Endothelial cell of umbilical vein (primary cell): Measurements from ENCODE around the gene ZBTB20. TPM values are rescaled to one million over a fixed set of nuclear protein-coding genes. Genes with fewer than 3 reads are reported as not detected.

Experiments used
- BruUV-seq: library from RNA; stranded (reverse); fragments of 400-500 nt; replicated peaks from 2 replicates; lab custom pipeline; 2021; lab: Mats Ljungman, UMichigan
- CTCF ChIA-PET: fragments of 300-600, 350-600 bp; sonication (Branson Sonifier 250); formaldehyde crosslinking; loops from one replicate; lab custom pipeline; 2021; ENCODE audit warnings: antibody characterized with exemption, inconsistent platforms; lab: Charles Lee
- POLR2A ChIA-PET: fragments of 300-600, 350-600 bp; sonication (Branson Sonifier 250); formaldehyde crosslinking; loops from one replicate; lab custom pipeline; 2021; ENCODE audit warnings: antibody characterized with exemption, inconsistent platforms; lab: Charles Lee
- DNase-seq: peaks from one replicate; pipeline ENCODE4 v3.0.0-alpha.2; 2011; ENCODE audit warnings: low read depth, low spot score
- FAIRE-seq: peaks from 2 replicates; lab custom pipeline; 2011; peaks lifted over from hg19 to GRCh38; lab: Jason Lieb, UNC
- H2AFZ ChIP-seq: 2 replicates; pipeline ENCODE4 v1.6.0; 2012; ENCODE audit warnings: low read depth, low read length, control low read depth, inconsistent platforms
- H3K27ac ChIP-seq: 2 replicates; pipeline ENCODE4 v1.5.1; 2011; ENCODE audit warnings: low read depth, mild to moderate bottlenecking, control low read depth, low read length, moderate library complexity; ENCODE audit not compliant: insufficient read depth
- H3K27me3 ChIP-seq, 2 experiments: 2 replicates each; pipeline versions ENCODE4 v1.6.0 to v1.6.1; 2011; ENCODE audit warnings: low read length in 2 of 2, mixed read lengths in 1 of 2; ENCODE audit not compliant: control insufficient read depth in 2 of 2, insufficient read depth in 2 of 2
- H3K36me3 ChIP-seq, 2 experiments: 2 replicates in 1 of 2; 3 replicates in 1 of 2; pipeline ENCODE4 v1.5.1; 2011; ENCODE audit warnings: low read length in 2 of 2, mild to moderate bottlenecking in 1 of 2, moderate library complexity in 1 of 2; ENCODE audit not compliant: control insufficient read depth in 2 of 2, insufficient read depth in 2 of 2; ENCODE audit errors: extremely low read depth in 1 of 2
- H3K4me1 ChIP-seq: 3 replicates; pipeline ENCODE4 v1.5.1; 2011; ENCODE audit warnings: mild to moderate bottlenecking, low read length; ENCODE audit not compliant: control insufficient read depth, insufficient read depth; ENCODE audit errors: extremely low read depth
- H3K4me2 ChIP-seq: 2 replicates; pipeline ENCODE4 v1.6.1; 2011; ENCODE audit warnings: low read length, control low read depth, mixed read lengths; ENCODE audit not compliant: insufficient read depth
- H3K4me3 ChIP-seq, 3 experiments: fragments of 200-600 bp in 1 of 3; sonication (generic), shearing (Covaris generic) in 1 of 3; replicated peaks in 1 of 3; 2 replicates each; pipeline ENCODE4 v1.5.1; 2011 to 2016; ENCODE audit warnings: control low read depth in 3 of 3, low read length in 3 of 3, mild to moderate bottlenecking in 2 of 3, inconsistent platforms in 1 of 3, low read depth in 1 of 3, moderate library complexity in 1 of 3; ENCODE audit not compliant: insufficient read depth in 1 of 3
- H3K79me2 ChIP-seq: 2 replicates; pipeline ENCODE4 v1.6.0; 2012; ENCODE audit warnings: low read length, inconsistent platforms; ENCODE audit not compliant: control insufficient read depth, insufficient read depth
- H3K9ac ChIP-seq: replicated peaks from 2 replicates; pipeline ENCODE3; 2011; ENCODE audit warnings: low read length, control low read depth; ENCODE audit not compliant: insufficient read depth; ENCODE audit errors: extremely low read depth
- H3K9me1 ChIP-seq: replicated peaks from 3 replicates; pipeline ENCODE4 v1.6.0; 2011; ENCODE audit warnings: mild to moderate bottlenecking, low read length; ENCODE audit not compliant: control insufficient read depth, insufficient read depth; ENCODE audit errors: extremely low read depth
- H3K9me3 ChIP-seq: replicated peaks from 2 replicates; pipeline ENCODE4 v1.5.1; 2012; ENCODE audit warnings: low read length, inconsistent platforms; ENCODE audit not compliant: control insufficient read depth, insufficient read depth
- H4K20me1 ChIP-seq: replicated peaks from 2 replicates; pipeline ENCODE3; 2011; ENCODE audit warnings: mild to moderate bottlenecking, low read length; ENCODE audit not compliant: control insufficient read depth, insufficient read depth; ENCODE audit errors: extremely low read depth
- EZH2 ChIP-seq: IDR thresholded peaks from 2 replicates; pipeline ENCODE4 v1.6.1; 2012; ENCODE audit warnings: borderline replicate concordance, low read depth, mild to moderate bottlenecking, moderate library complexity, low read length, inconsistent platforms; ENCODE audit not compliant: severe bottlenecking
- FOS ChIP-seq: IDR thresholded peaks from 2 replicates; pipeline ENCODE4 v1.6.1; 2011; ENCODE audit warnings: mild to moderate bottlenecking, low read length, moderate library complexity, borderline replicate concordance; ENCODE audit not compliant: insufficient read depth
- GATA2 ChIP-seq: IDR thresholded peaks from 2 replicates; pipeline ENCODE4 v1.7.0; 2011; ENCODE audit warnings: low read depth, mild to moderate bottlenecking, moderate library complexity, mixed read lengths, low read length; ENCODE audit not compliant: insufficient read length, insufficient read depth
- JUN ChIP-seq: IDR thresholded peaks from 2 replicates; pipeline ENCODE4 v1.6.1; 2011; ENCODE audit warnings: borderline replicate concordance, low read depth; ENCODE audit not compliant: insufficient read length, insufficient read depth
- MYC ChIP-seq: IDR thresholded peaks from one replicate; pipeline ENCODE4 v1.6.1; 2011; ENCODE audit warnings: mild to moderate bottlenecking, low read depth, low read length
- POLR2A ChIP-seq: IDR thresholded peaks from 2 replicates; pipeline ENCODE4 v1.6.1; 2012; ENCODE audit warnings: low read depth, mild to moderate bottlenecking, control low read depth, low read length
- POLR2AphosphoS5 ChIP-seq: IDR thresholded peaks from 2 replicates; pipeline ENCODE4 v1.6.1; 2012; ENCODE audit warnings: low read depth, mild to moderate bottlenecking, control low read depth, low read length, moderate library complexity; ENCODE audit not compliant: insufficient read depth
- dilution Hi-C: fragments of 300-500 bp; cut with MboI; formaldehyde crosslinking; loops from one replicate; pipeline ENCODE4 v1.15.0; 2019; ENCODE audit warnings: low sequenced_read_pairs; ENCODE audit not compliant: extremely low pct_ligation_motif_present
- intact Hi-C: fragments of 100-400 bp; cut with micrococcal nuclease; formaldehyde crosslinking; loops from one replicate; pipeline ENCODE4 v1.10.0; 2022
- polyA plus RNA-seq, 4 experiments: library from polyadenylated mRNA; depleted of rRNA in 3 of 4; stranded (reverse) in 3 of 4; unstranded in 1 of 4; fragments of >200 nt; gene quantifications; 2 replicates each; pipeline versions ENCODE4 v1.2.1 to v1.2.3, GENCODE V29; 2011 to 2012; ENCODE audit warnings: missing spikeins in 1 of 4
- total RNA-seq: library from RNA; stranded (reverse); gene quantifications from 2 replicates; pipeline ENCODE4 v1.2.3, GENCODE V29; 2021
- TF ChIP-seq, protein P1 (sequence below), 2 donors: IDR thresholded peaks; 1 replicate in 1 of 2; 2 replicates in 1 of 2; pipeline ENCODE4 v1.5.1; 2011; ENCODE audit warnings: low read length in 2 of 2, mild to moderate bottlenecking in 2 of 2, moderate library complexity in 2 of 2, control low read depth in 1 of 2, inconsistent platforms in 1 of 2, low read depth in 1 of 2; ENCODE audit not compliant: insufficient read depth in 1 of 2; ENCODE audit errors: extremely low read depth in 1 of 2
- TF ChIP-seq, protein P2 (sequence below): IDR thresholded peaks from 2 replicates; pipeline ENCODE4 v1.6.1; 2011; ENCODE audit not compliant: insufficient read depth, insufficient read length

Gene ZBTB20
- total and polyA plus RNA-seq, 2 donors (not counting 3 experiments of a cell fraction or from before 2014, with no cell fraction given), result 2.1 to 20.5 TPM

DNA sequence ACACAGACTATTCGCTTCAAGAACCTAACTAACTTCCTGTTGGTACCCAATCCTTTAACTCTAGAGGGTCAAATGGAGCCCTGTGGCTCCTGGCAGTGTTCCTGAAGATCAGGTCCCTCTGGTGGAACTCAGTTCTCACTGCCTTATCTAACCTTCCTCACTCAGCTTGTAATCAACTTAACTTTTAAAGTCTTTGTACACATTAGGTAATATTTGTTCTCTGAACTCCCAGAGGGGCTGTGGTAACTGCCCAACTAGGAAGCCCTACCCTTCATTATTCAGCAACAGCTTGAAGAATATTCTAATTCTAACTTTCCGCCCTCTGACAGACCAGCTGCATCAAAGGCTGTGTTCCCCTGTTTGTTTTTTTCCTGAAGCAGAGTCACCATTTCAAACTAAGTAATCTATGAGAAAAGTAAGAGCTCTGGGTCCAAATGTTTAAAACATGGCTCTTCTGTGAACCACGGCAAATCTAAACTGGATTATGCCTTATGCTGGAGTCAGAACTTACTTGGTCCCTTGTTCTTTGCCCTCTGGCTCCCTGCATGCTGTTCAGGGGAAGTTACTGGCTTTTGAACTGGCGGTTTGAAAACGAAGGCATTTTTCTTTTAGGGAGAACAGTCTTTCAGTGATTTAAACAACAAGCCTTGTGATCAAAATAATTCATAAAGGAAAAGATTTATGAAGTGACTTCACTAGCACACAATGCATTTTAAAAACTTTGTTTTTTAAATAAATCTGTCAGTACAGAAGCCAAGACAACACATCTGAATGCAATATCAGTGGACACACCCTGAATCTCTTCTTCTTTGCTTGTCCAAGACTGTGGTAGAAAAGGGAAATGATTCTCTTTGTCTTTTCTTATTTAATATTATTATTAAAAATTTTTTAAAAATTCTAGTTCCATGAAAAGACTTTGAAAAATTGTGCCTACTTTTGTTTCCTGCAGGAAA lies 487.7 kb downstream of the ZBTB20 start:
- no TSS peak for BruUV-seq
- CTCF ChIA-PET, result interaction anchor here (0.9 to 1.0 kb wide), 3 partner anchors 10 to 241 kb away, joined by 3 read pairs; no protein-coding TSS in a partner anchor
- peaks cover 2% of the 10 kb centered on the region for H3K4me1 ChIP-seq
- H4K20me1 ChIP-seq, result no peaks in the 10 kb centered on the region
- peak; percentile 51 for DNase-seq
- intact Hi-C loops, result no loop called here
- H3K27ac ChIP-seq, result no peak overlapping the region
- no peak for FAIRE-seq
- no peaks in the 10 kb centered on the region for H3K79me2 ChIP-seq
- no peak overlapping the region for H3K4me3 ChIP-seq
- POLR2A ChIA-PET, result no interaction called here
- no peak for TF ChIP-seq MYC
- TF ChIP-seq, protein P1, sequence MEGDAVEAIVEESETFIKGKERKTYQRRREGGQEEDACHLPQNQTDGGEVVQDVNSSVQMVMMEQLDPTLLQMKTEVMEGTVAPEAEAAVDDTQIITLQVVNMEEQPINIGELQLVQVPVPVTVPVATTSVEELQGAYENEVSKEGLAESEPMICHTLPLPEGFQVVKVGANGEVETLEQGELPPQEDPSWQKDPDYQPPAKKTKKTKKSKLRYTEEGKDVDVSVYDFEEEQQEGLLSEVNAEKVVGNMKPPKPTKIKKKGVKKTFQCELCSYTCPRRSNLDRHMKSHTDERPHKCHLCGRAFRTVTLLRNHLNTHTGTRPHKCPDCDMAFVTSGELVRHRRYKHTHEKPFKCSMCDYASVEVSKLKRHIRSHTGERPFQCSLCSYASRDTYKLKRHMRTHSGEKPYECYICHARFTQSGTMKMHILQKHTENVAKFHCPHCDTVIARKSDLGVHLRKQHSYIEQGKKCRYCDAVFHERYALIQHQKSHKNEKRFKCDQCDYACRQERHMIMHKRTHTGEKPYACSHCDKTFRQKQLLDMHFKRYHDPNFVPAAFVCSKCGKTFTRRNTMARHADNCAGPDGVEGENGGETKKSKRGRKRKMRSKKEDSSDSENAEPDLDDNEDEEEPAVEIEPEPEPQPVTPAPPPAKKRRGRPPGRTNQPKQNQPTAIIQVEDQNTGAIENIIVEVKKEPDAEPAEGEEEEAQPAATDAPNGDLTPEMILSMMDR (IDR thresholded peaks at IDR 0.05; ENCODE audit: extremely low read depth in 1 of 2, insufficient read depth in 1 of 2, low read depth in 1 of 2, low read length in 2 of 2), result no peak
- TF ChIP-seq JUN, result no peak
- TF ChIP-seq POLR2AphosphoS5, result no peak
- TF ChIP-seq EZH2, result no peak
- TF ChIP-seq POLR2A, result no peak
- no peak for TF ChIP-seq GATA2
- TF ChIP-seq, protein P2, sequence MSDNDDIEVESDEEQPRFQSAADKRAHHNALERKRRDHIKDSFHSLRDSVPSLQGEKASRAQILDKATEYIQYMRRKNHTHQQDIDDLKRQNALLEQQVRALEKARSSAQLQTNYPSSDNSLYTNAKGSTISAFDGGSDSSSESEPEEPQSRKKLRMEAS, result no peak
- TF ChIP-seq FOS, result no peak
- H3K9ac ChIP-seq, result no peak overlapping the region
- peak overlapping the region; percentile 39 for H3K4me2 ChIP-seq
- dilution Hi-C loops, result no loop called here
- no peaks in the 10 kb centered on the region for H3K36me3 ChIP-seq
- no peaks in the 10 kb centered on the region for H3K9me1 ChIP-seq
- no peaks in the 10 kb centered on the region for H3K9me3 ChIP-seq
- no peaks in the 10 kb centered on the region for H3K27me3 ChIP-seq
- H2AFZ ChIP-seq, result no peak overlapping the region
